Neural cell (in vitro differentiated cells): ENCODE results near the gene OR5P2. TPM values are rescaled to one million over a fixed set of nuclear protein-coding genes. Genes with fewer than 3 reads are reported as not detected.

Experiments used
- H2AFZ ChIP-seq: fragments of 200-600, 300-800 bp; sonication (generic), shearing (Covaris generic); 2 replicates; pipeline ENCODE4 v1.6.0; 2014; ENCODE audit warnings: low read depth, mild to moderate bottlenecking, antibody characterized with exemption, low read length, moderate library complexity
- H3F3A ChIP-seq: fragments of 200-600 bp; shearing (Covaris generic); 2 replicates; pipeline ENCODE4 v1.6.1; 2016; ENCODE audit warnings: mild to moderate bottlenecking, moderate library complexity, mixed read lengths, antibody characterized with exemption, low read length; ENCODE audit not compliant: insufficient read depth, poor library complexity, severe bottlenecking
- H3K27ac ChIP-seq: fragments of 200-600, 300-800 bp; sonication (generic), shearing (Covaris generic); 2 replicates; pipeline ENCODE4 v1.5.1; 2014; ENCODE audit warnings: mild to moderate bottlenecking, low read length, moderate library complexity
- H3K27me3 ChIP-seq: fragments of 300-800, 200-600 bp; sonication (generic), shearing (Covaris generic); 2 replicates; pipeline ENCODE4 v1.6.0; 2014; ENCODE audit warnings: mild to moderate bottlenecking, low read depth, low read length, moderate library complexity; ENCODE audit not compliant: insufficient read depth
- H3K36me3 ChIP-seq: fragments of 300-800, 200-600 bp; sonication (generic), shearing (Covaris generic); 2 replicates; pipeline ENCODE4 v1.5.1; 2014; ENCODE audit warnings: mild to moderate bottlenecking, antibody characterized with exemption, low read length, moderate library complexity; ENCODE audit not compliant: insufficient read depth
- H3K4me2 ChIP-seq: fragments of 300-800, 200-600 bp; sonication (generic), shearing (Covaris generic); 2 replicates; pipeline ENCODE4 v1.6.0; 2014; ENCODE audit warnings: mild to moderate bottlenecking, low read length
- H3K4me3 ChIP-seq: fragments of 300-800, 200-600 bp; sonication (generic), shearing (Covaris generic); 2 replicates; pipeline ENCODE4 v1.5.1; 2014; ENCODE audit warnings: mild to moderate bottlenecking, low read length, moderate library complexity
- H3K79me2 ChIP-seq: fragments of 200-600 bp; shearing (Covaris generic); replicated peaks from 2 replicates; pipeline ENCODE4 v1.6.0; 2014; ENCODE audit warnings: mild to moderate bottlenecking, low read length, moderate library complexity; ENCODE audit not compliant: insufficient read depth
- H3K9ac ChIP-seq: fragments of 300-800, 200-600 bp; sonication (generic), shearing (Covaris generic); 2 replicates; pipeline ENCODE4 v1.6.1; 2016; ENCODE audit warnings: mild to moderate bottlenecking, low read length, mixed read lengths
- H3K9me2 ChIP-seq: fragments of 200-600 bp; shearing (Covaris generic); 2 replicates; pipeline ENCODE4 v1.6.1; 2016; ENCODE audit warnings: mild to moderate bottlenecking, low read length, mixed read lengths; ENCODE audit not compliant: insufficient read depth
- H3K9me3 ChIP-seq: fragments of 200-600, 300-800 bp; sonication (generic), shearing (Covaris generic); 2 replicates; pipeline ENCODE4 v1.6.1; 2016; ENCODE audit warnings: mild to moderate bottlenecking, mixed run types, low read length, moderate library complexity, mixed read lengths
- H4K20me1 ChIP-seq: fragments of 200-600 bp; shearing (Covaris generic); 2 replicates; pipeline ENCODE4 v1.6.1; 2016; ENCODE audit warnings: mild to moderate bottlenecking, mixed run types; ENCODE audit not compliant: insufficient read depth
- EP300 ChIP-seq: fragments of 450-650 bp; conservative IDR thresholded peaks from 2 replicates; pipeline ENCODE4 v1.6.1; 2014; ENCODE audit warnings: antibody characterized with exemption, mild to moderate bottlenecking, moderate library complexity; ENCODE audit not compliant: poor library complexity, severe bottlenecking
- EZH2 ChIP-seq: fragments of 200-600, 300-800 bp; shearing (Covaris generic), sonication (generic); IDR thresholded peaks from 2 replicates; pipeline ENCODE4 v1.6.1; 2014; ENCODE audit warnings: antibody characterized with exemption, low read length, borderline replicate concordance, mild to moderate bottlenecking; ENCODE audit not compliant: insufficient read depth, poor library complexity, severe bottlenecking
- MXI1 ChIP-seq: fragments of 450-650 bp; conservative IDR thresholded peaks from 2 replicates; pipeline ENCODE4 v1.6.1; 2014; ENCODE audit warnings: antibody characterized with exemption, mild to moderate bottlenecking; ENCODE audit not compliant: poor library complexity, severe bottlenecking
- POLR2AphosphoS5 ChIP-seq: IDR thresholded peaks from 2 replicates; pipeline ENCODE4 v1.6.1; 2012
- RAD21 ChIP-seq: fragments of 450-650 bp; conservative IDR thresholded peaks from 2 replicates; pipeline ENCODE4 v1.6.1; 2014; ENCODE audit warnings: antibody characterized with exemption, mild to moderate bottlenecking, moderate library complexity
- SMC3 ChIP-seq: fragments of 450-650 bp; conservative IDR thresholded peaks from 2 replicates; pipeline ENCODE4 v1.6.1; 2014; ENCODE audit warnings: antibody characterized with exemption, mild to moderate bottlenecking, moderate library complexity; ENCODE audit not compliant: poor library complexity
- TAF1 ChIP-seq: IDR thresholded peaks from 2 replicates; pipeline ENCODE4 v1.6.1; 2012; ENCODE audit warnings: low read depth
- polyA plus RNA-seq: library from polyadenylated mRNA; depleted of rRNA; stranded (reverse); fragments of >200 nt; gene quantifications from 2 replicates; pipeline ENCODE4 v1.2.3, GENCODE V29; 2014
- TF ChIP-seq, protein P1 (sequence below): fragments of 450-650 bp; IDR thresholded peaks from 2 replicates; pipeline ENCODE4 v1.5.1; 2014; ENCODE audit warnings: antibody characterized with exemption, mild to moderate bottlenecking, moderate library complexity; ENCODE audit not compliant: poor library complexity, severe bottlenecking
- TF ChIP-seq, protein P2 (sequence below): IDR thresholded peaks from 2 replicates; pipeline ENCODE4 v1.6.1; 2012; ENCODE audit warnings: borderline replicate concordance

Gene OR5P2
- polyA plus RNA-seq, 1 donor from 2014 or later = not detected

DNA sequence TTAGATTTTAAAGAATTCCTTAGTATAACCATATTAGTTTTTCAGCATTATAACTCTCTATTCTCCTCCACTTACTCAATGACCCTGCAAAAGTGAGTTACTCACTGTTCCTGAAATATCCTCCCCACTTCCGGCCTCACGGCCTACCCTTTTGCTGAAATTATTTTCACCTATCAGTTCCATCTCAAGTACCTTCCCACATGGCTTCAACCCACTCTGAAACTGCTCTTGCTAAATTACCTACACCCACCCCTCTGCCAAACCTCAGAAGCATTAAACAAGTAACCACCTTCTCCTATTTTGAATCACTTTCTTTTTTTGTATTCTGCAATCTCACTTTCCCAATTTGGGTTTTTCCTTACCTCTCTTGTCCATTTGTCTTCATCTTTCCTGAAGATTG is 37.7 kb downstream of the OR5P2 start:
- H3F3A ChIP-seq = no peaks in the 10 kb centered on the region
- no peak overlapping the region for H2AFZ ChIP-seq
- H3K27me3 ChIP-seq = no peaks in the 10 kb centered on the region
- H3K79me2 ChIP-seq = no peaks in the 10 kb centered on the region
- no peak overlapping the region for H3K4me3 ChIP-seq
- no peak overlapping the region for H3K9ac ChIP-seq
- H3K9me2 ChIP-seq = no peaks in the 10 kb centered on the region
- no peaks in the 10 kb centered on the region for H3K9me3 ChIP-seq
- no peak overlapping the region for H3K4me2 ChIP-seq
- H3K36me3 ChIP-seq = no peaks in the 10 kb centered on the region
- H4K20me1 ChIP-seq = no peaks in the 10 kb centered on the region
- no peak overlapping the region for H3K27ac ChIP-seq
- TF ChIP-seq POLR2AphosphoS5 = no peak
- no peak for TF ChIP-seq RAD21
- TF ChIP-seq EP300 = no peak
- TF ChIP-seq, protein P1, sequence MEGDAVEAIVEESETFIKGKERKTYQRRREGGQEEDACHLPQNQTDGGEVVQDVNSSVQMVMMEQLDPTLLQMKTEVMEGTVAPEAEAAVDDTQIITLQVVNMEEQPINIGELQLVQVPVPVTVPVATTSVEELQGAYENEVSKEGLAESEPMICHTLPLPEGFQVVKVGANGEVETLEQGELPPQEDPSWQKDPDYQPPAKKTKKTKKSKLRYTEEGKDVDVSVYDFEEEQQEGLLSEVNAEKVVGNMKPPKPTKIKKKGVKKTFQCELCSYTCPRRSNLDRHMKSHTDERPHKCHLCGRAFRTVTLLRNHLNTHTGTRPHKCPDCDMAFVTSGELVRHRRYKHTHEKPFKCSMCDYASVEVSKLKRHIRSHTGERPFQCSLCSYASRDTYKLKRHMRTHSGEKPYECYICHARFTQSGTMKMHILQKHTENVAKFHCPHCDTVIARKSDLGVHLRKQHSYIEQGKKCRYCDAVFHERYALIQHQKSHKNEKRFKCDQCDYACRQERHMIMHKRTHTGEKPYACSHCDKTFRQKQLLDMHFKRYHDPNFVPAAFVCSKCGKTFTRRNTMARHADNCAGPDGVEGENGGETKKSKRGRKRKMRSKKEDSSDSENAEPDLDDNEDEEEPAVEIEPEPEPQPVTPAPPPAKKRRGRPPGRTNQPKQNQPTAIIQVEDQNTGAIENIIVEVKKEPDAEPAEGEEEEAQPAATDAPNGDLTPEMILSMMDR = no peak
- TF ChIP-seq EZH2 = no peak
- TF ChIP-seq SMC3 = no peak

DNA sequence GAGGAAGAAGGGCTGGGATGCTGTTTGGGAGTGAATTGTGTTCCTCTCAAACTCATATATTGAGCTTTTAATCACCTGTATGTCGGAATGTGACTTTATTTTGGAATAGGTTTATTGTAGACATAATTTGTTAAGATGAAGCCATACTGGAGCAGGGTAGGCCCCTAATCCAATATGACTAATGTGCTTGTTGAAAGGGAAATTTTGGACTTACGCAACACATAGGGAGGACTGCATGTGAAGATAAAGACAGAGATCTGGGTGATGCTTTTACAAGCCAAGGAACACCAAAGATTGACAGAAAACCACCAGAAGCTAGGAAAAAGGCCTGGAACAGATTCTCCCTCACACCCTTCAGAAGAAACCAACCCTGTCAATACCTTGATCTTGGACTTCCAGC is 47.3 kb downstream of the OR5P2 start:
- H3F3A ChIP-seq = no peaks in the 10 kb centered on the region
- no peak overlapping the region for H3K9ac ChIP-seq
- no peaks in the 10 kb centered on the region for H3K27me3 ChIP-seq
- no peak overlapping the region for H3K4me3 ChIP-seq
- no peak overlapping the region for H2AFZ ChIP-seq
- H3K27ac ChIP-seq = no peak overlapping the region
- TF ChIP-seq RAD21 (no peak), MXI1 (no peak), SMC3 (no peak), POLR2AphosphoS5 (no peak), TAF1 (no peak)
- TF ChIP-seq, protein P1 = no peak
- TF ChIP-seq, protein P2, sequence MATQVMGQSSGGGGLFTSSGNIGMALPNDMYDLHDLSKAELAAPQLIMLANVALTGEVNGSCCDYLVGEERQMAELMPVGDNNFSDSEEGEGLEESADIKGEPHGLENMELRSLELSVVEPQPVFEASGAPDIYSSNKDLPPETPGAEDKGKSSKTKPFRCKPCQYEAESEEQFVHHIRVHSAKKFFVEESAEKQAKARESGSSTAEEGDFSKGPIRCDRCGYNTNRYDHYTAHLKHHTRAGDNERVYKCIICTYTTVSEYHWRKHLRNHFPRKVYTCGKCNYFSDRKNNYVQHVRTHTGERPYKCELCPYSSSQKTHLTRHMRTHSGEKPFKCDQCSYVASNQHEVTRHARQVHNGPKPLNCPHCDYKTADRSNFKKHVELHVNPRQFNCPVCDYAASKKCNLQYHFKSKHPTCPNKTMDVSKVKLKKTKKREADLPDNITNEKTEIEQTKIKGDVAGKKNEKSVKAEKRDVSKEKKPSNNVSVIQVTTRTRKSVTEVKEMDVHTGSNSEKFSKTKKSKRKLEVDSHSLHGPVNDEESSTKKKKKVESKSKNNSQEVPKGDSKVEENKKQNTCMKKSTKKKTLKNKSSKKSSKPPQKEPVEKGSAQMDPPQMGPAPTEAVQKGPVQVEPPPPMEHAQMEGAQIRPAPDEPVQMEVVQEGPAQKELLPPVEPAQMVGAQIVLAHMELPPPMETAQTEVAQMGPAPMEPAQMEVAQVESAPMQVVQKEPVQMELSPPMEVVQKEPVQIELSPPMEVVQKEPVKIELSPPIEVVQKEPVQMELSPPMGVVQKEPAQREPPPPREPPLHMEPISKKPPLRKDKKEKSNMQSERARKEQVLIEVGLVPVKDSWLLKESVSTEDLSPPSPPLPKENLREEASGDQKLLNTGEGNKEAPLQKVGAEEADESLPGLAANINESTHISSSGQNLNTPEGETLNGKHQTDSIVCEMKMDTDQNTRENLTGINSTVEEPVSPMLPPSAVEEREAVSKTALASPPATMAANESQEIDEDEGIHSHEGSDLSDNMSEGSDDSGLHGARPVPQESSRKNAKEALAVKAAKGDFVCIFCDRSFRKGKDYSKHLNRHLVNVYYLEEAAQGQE = no peak
- no peaks in the 10 kb centered on the region for H3K9me2 ChIP-seq
- H4K20me1 ChIP-seq = no peaks in the 10 kb centered on the region
- H3K9me3 ChIP-seq = no peaks in the 10 kb centered on the region
- H3K36me3 ChIP-seq = no peaks in the 10 kb centered on the region
- H3K4me2 ChIP-seq = no peak overlapping the region
- no peaks in the 10 kb centered on the region for H3K79me2 ChIP-seq

Other genes starting within 250 kb of the OR5P2 start
- 0.92 TPM in 1 of 2 replicates, not detected in the other for gene CYB5R2, start 123.4 kb downstream of the OR5P2 start, polyA plus RNA-seq
- not detected in 2 replicates for gene OVCH2, start 90.5 kb downstream of the OR5P2 start, polyA plus RNA-seq
- not detected in 2 replicates for gene OR5P3, start 33.9 kb upstream of the OR5P2 start, polyA plus RNA-seq
- gene OR10A6, start 134.3 kb upstream of the OR5P2 start, polyA plus RNA-seq = not detected in 2 replicates
- gene OR10A3, start 144.8 kb upstream of the OR5P2 start, polyA plus RNA-seq = not detected in 2 replicates
- not detected in 2 replicates for gene NLRP10, start 168.5 kb upstream of the OR5P2 start, polyA plus RNA-seq
- 266 and 270 TPM in 2 replicates for gene EIF3F, start 190.4 kb upstream of the OR5P2 start, polyA plus RNA-seq